Gastroesophageal sphincter (tissue), 3 donors: ENCODE results near the gene STAMBP.

ENCODE experiments used
- CTCF ChIP-seq, 4 experiments: fragments of 200-600 bp in 2 of 4; fragments of 450-650 bp in 2 of 4; sonication (generic) in 1 of 4; IDR thresholded peaks; one replicate each; pipeline ENCODE4 v1.5.1; 2017 to 2019; ENCODE audit warnings: antibody characterized with exemption in 4 of 4, mild to moderate bottlenecking in 2 of 4, moderate library complexity in 2 of 4
- POLR2A ChIP-seq, 2 donors: fragments of 450-650 bp; IDR thresholded peaks; one replicate each; pipeline ENCODE4 v1.6.1; 2017; ENCODE audit warnings: antibody characterized with exemption in 2 of 2, mild to moderate bottlenecking in 2 of 2, moderate library complexity in 1 of 2

GRCh38 chr2:73915437-73915993, 86.8 kb downstream of the STAMBP start:
- TF ChIP-seq POLR2A (IDR thresholded peaks at IDR 0.05) (no peak), CTCF (IDR thresholded peaks at IDR 0.05) (no peak)
